ENCODE data around the gene KIF1C.

DNA sequence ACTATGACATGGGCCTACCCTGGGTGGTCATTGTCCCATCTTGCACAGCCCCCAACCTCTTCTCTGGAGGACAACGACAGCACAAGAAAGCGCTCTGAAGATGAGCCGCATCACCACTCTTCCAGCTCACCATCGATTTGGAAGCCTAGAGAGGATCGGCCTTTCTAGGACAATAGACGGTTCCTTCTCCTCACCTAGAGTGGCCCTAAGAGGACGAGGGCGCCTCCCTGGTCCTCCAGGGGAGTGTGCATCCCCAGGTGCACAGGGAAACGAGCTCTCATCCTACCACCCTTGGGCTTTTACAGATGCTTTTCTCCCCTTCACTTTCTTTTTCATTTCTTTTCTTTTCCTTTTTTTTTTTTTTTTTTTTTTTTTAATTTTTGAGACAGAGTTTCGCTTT lies 57.8 kb downstream of the KIF1C start:
- TF ChIP-seq, protein P1, sequence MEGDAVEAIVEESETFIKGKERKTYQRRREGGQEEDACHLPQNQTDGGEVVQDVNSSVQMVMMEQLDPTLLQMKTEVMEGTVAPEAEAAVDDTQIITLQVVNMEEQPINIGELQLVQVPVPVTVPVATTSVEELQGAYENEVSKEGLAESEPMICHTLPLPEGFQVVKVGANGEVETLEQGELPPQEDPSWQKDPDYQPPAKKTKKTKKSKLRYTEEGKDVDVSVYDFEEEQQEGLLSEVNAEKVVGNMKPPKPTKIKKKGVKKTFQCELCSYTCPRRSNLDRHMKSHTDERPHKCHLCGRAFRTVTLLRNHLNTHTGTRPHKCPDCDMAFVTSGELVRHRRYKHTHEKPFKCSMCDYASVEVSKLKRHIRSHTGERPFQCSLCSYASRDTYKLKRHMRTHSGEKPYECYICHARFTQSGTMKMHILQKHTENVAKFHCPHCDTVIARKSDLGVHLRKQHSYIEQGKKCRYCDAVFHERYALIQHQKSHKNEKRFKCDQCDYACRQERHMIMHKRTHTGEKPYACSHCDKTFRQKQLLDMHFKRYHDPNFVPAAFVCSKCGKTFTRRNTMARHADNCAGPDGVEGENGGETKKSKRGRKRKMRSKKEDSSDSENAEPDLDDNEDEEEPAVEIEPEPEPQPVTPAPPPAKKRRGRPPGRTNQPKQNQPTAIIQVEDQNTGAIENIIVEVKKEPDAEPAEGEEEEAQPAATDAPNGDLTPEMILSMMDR (IDR thresholded peaks at IDR 0.05), result no peak
- TF ChIP-seq EZH2 (IDR thresholded peaks at IDR 0.05) (no peak), EZH2phosphoT487 (IDR thresholded peaks at IDR 0.05) (no peak)

All from neural progenitor cell (in vitro differentiated cells).